ENCODE results near the gene ARL8A.
"Not testable (repeated sequence)": the region's sequence is repeated elsewhere in the genome, so short reads cannot be mapped to it uniquely, and the experiment has no call there.

The ARL8A gene

DNA sequence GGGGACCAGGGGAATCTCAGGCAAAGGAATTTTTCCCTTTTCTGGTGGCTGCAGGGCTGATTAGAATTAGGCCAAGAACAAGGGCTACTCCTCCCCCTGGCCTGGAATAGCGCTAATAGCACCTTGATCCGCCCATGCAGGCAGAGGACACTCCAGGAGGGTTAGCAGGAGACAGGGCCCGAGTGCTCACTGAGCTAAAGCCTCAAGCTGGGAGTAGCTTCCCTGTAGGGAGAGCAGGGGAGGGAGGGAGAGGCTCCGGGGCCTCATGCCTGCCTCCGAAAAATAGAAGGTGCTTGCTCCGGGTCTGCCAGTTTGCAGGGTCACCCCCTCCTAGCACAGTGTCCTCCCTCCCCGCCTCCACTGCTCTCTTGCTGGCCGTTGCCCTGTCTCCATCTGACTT lies 12.1 kb upstream of the ARL8A start:
- no peak for DNase-seq

DNA sequence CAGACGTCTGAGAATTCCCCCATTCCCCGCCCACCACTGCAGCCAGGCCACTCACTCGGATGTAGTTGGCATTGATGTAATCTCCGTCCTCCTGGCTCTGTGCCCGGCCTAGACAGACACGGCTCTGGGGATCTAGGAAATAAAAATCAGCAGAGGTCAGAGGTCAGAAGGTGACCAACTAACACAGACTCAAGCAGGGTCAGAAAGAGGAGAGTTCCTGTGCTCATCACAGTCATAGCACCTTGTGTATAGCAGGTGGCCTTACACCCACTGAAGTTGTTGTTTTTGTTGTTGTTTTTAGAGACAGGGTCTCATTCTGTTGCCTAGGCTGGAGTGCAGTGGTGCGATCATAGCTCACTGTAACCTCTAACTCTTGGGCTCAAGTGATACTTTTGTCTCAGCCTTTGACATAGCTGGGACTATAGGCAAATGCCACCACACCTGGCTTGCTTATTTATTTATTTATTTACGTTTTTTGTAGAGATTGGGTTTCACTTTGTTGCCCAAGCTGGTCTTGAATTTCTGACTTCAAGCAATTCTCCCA lies 11.0 kb upstream of the ARL8A start:
- no peak for DNase-seq

- no peak for DNase-seq
Measured at GRCh38 chr1:202154766-202155477, 10.4 kb upstream of the ARL8A start.

GRCh38 chr1:202154148-202154765 lies 9.7 kb upstream of the ARL8A start:
- DNase-seq: no peak

DNA sequence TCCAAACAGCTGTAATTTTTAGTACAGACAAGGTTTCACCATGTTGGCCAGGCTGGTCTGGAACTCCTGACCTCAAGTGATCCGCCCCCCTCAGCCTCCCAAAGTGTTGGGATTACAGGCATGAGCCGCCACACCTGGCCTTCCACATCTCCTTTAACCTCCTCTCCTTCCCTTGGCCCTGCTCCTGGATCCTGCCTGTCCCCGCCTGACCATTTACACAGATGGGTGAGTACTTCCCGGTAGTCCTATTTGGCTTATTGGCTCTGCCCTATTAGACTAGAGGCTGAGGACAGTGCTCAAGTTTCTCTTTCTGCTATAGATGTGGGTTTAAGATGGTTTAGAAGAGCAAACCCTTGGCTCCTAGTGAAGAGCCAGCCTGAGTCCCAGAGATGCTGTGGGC lies 8.7 kb upstream of the ARL8A start:
- no peak for DNase-seq

GRCh38 chr1:202152399-202152798 lies 7.9 kb upstream of the ARL8A start:
- no peak for DNase-seq

DNA sequence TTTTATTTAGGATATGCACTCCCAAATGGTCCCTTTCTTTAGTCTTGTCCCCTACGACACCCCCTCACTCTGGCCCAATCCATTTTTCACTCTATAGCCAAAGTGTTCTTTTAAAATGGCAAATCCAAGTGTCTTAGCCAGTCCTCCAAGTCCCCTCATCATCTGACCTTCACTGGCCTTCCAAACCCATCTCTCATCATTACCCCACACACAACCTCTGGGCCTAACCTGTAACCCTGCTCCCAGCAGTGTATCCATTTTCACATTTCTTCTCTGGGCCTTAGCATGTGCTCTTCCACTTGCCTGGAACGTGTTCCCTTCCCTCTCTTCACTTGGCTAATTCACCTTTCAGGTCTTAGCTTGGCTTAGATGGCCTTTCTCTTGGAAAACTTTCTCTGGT lies 6.5 kb upstream of the ARL8A start:
- DNase-seq: no peak

- no peak for DNase-seq
Measured at GRCh38 chr1:202150602-202151001, 6.1 kb upstream of the ARL8A start.

GRCh38 chr1:202150187-202150586 lies 5.7 kb upstream of the ARL8A start:
- no peak for DNase-seq

- DNase-seq: no peak
Measured at GRCh38 chr1:202149566-202149965, 5.0 kb upstream of the ARL8A start.

- no peak for DNase-seq
Measured at GRCh38 chr1:202148391-202148790, 3.9 kb upstream of the ARL8A start.

GRCh38 chr1:202146993-202147392 lies 2.5 kb upstream of the ARL8A start:
- no peak for DNase-seq

DNA sequence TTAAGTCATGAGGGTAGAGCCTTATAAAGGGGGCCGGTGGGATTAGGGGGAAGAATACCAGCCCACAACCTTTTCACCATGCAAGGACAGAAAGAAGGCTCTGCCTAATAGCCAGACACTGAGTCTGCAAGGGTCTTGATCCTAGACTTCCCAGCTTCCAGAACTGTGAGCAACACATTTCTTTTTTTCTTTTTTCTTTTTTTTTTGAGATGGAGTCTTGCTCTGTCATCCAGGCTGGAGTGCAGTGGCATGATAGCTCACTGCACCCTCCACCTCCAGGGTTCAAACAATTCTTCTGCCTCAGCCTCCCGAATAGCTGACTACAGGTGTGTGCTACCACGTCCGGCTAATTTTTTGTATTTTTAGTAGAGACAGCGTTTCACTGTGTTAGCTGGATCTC lies 1.7 kb upstream of the ARL8A start:
- no peak for DNase-seq

DNA sequence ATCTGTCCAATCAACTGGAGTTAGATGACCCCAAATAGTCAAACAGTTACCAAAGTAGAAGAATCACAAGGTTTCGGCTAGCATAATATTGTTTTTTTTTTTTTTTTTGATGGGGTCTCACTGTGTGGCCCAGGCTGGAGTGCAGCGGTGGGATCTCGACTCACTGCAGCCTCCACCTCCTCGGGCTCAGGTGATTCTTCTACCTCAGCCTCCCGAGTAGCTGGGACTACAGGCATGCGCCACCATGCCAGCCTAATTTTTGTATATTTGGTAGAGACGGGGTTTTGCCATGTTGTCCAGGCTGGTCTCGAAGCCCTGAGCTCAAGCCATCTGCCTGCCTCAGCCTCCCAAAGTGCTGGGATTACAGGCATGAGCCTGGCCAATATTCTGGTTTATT lies 1.2 kb upstream of the ARL8A start:
- not testable (repeated sequence) for DNase-seq

DNA sequence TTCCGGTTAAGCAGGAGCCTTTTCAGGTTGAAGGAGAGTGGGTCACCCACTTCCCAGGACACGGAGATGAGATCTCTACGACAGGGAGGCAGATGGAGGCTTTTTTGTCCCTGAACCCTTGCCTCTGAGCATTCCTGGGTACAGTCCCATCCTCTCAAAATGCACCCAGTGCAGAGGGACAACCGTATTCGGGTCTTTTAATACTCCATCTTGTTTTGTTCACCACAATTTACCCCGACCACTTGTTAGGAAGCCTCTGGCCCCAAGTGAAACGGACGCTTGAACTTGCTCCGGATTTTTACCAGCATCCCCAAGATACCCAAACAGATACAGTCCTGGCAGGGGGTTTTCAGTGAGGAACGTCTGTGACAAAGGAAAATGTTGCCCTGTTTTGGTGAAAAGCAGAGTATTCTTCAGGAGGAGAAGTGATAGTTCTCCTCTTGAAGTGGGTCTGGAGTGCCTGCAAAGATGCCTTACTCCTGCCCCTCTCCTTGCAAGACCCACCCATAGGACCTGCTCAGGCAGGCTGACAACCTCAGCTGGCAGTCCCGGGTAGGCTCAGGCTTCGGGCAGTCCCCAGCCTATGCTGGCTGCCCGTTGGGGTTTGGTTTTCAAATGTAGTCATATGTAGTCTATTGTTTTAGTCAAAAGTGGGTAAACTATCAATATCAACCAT lies 669 bp upstream of the ARL8A start:
- DNase-seq: peak; percentile 79

DNA sequence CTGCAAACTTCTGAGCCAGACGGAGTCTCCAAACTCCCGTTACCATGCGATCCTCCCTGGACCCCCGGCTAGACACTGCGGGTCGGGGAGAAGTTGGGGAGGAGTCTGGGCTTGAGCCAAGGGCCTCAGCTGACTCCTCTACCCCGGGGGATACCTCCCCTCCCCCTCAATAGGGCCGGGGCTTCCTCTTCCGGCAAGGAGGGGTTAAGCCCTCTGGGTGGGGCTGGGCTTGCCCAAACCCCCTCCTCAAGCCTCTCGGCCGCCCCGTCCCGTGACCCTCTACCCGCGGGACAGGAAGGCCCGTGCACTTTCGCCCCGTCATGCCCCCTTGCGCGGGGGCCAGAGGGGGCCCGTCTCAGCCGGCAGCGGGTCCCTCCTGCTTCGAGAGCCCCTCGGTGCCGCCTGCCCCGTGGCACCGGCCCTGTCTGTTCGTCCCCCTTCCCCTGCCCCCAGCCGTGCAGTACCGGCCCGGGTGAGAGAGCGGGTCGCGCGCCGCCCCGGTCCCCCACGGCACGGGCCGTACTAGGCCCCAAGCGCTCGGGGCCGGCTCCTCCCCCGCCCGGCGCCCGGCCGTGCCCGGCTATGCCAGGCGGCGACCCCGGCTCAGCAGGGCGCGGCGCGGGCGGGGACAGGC lies 652 bp downstream of the ARL8A start:
- DNase-seq: peak; percentile 67

GRCh38 chr1:202143011-202143767 lies 1.3 kb downstream of the ARL8A start:
- DNase-seq: no peak

DNA sequence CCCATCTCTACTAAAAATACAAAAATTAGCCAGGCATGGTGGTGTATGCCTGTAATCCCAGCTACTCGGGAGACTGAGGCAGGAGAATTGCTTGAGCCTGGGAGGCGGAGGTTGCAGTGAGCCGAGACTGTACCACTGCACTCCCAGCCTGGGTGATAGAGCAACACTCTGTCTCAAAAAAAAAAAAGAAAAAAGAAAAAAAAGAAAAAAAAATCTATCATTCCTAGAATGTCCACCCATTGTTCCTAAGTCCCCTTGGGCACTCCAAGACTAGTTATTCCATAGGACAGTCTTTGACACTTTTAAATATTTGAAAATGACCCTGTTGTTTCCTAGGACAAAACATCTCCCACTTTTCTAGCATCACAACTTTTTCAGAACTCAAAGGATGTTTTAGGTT lies 3.1 kb downstream of the ARL8A start:
- not testable (repeated sequence) for DNase-seq

DNA sequence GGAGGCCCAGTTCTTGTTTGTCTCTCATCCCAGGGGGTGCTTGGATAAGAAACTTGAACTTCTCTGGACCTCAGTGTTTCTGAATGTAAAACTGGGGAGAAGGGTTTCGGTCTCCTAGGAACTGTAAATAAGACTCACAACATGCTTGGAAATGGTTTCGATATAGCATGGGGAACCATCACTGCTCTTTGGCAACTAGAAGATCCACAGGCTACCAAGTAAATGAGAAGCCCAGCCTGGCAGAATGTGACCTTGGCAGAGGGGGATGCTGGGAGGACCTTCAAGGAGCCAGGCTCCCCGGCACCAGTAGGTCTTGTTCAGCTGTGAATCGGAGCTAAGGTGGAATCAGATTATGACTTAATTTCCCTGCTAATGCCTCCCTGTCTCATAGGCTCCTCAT lies 3.7 kb downstream of the ARL8A start:
- no peak for DNase-seq

DNA sequence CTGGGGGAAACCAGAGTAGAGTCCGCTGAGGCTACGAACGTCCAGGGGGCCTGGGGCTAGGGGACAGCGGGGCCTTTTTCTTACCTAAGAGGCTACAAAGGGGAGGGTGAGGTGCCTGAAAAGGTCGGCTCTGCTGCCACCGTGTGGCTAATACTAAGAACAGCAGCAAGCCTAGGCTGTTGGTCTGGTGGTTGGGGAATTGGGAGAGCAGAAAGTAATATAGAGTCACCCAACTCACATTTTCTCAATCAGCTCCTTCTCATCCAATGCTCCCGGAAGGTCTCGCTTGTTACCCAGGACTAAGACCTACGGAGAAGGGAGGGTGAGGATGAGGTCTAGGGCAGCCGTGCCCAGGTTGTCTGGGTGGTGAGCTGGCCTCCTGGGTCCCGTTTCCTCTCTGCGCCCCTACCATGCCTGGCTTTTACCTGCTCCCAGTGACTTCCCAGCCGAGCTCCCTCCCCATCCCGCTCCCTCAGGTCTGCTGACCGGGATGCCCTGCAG lies 9.3 kb downstream of the ARL8A start:
- peak; percentile 72 for DNase-seq

DNA sequence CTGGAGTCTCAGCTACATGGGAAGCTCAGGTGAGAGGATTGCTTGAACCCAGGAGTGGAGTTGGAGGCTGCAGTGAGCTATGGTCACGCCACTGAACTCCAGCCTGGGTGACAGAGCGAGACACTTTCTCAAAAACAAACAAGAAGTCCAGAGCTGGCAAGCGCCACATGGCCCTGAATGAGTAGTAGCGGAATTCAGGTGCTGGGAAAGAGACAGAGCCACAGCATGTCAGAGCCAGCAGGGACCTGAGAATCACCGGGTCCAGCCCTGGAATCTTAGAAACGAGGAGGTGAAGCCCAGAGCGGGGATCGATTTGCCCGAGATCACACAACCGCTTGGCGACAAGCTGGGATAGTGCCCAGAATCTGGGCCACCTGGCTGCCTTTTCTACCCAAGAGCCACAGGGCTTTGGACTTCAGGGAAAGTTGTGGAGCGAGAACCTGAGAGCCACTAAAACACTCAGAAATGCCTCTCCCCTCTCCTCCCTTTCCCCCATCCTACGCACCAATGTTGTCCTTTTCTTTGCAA lies 9.8 kb downstream of the ARL8A start:
- DNase-seq: no peak

GRCh38 chr1:202133989-202134388 lies 10.5 kb downstream of the ARL8A start:
- DNase-seq: no peak
